WERI-Rb-1 (cell line): ENCODE data around the gene MRGPRE.
A peak's percentile ranks its signal among the peaks of the same experiment; 100 is the strongest.

Experiments used
- DNase-seq: peaks from one replicate; pipeline ENCODE4 v3.0.0-alpha.2; 2020
- H3K27ac ChIP-seq: fragments of 250-450 bp; sonication (Bioruptor Pico); 2 replicates; pipeline ENCODE4 v1.5.1; 2020; ENCODE audit warnings: mild to moderate bottlenecking, moderate library complexity
- H3K27me3 ChIP-seq: fragments of 250-450 bp; sonication (Bioruptor Pico); 2 replicates; pipeline ENCODE4 v1.5.1; 2021; ENCODE audit warnings: mild to moderate bottlenecking, low read depth, moderate library complexity; ENCODE audit not compliant: insufficient read depth, severe bottlenecking
- H3K36me3 ChIP-seq: fragments of 250-450 bp; sonication (Bioruptor Pico); 2 replicates; pipeline ENCODE4 v1.5.1; 2020; ENCODE audit warnings: mild to moderate bottlenecking, moderate library complexity
- H3K4me3 ChIP-seq: 2 replicates; pipeline ENCODE4 v1.5.1; 2011; ENCODE audit warnings: low read depth, mild to moderate bottlenecking, control low read depth, low read length
- H3K9me3 ChIP-seq: fragments of 250-450 bp; sonication (Bioruptor Pico); 2 replicates; pipeline ENCODE4 v1.5.1; 2021; ENCODE audit warnings: mild to moderate bottlenecking, moderate library complexity; ENCODE audit not compliant: severe bottlenecking
- CTCF ChIP-seq: IDR thresholded peaks from 2 replicates; pipeline ENCODE4 v1.5.1; 2011; ENCODE audit warnings: low read depth, mild to moderate bottlenecking, control low read depth, inconsistent platforms, low read length

Gene MRGPRE

GRCh38 chr11:3205261-3206155 is 26.7 kb downstream of the MRGPRE start:
- H3K27me3 ChIP-seq, result peaks cover 6% of the 10 kb centered on the region
- peaks cover 2% of the 10 kb centered on the region for H3K9me3 ChIP-seq
- H3K4me3 ChIP-seq, result no peak overlapping the region
- H3K27ac ChIP-seq, result no peak overlapping the region
- TF ChIP-seq CTCF, result no peak
- no peaks in the 10 kb centered on the region for H3K36me3 ChIP-seq
- DNase-seq, result no peak

GRCh38 chr11:3204141-3205015 is 27.8 kb downstream of the MRGPRE start:
- no peak for DNase-seq
- Histone ChIP-seq H3K36me3 (no peaks in the 10 kb centered on the region), H3K27ac (no peak overlapping the region), H3K27me3 (peaks cover 6% of the 10 kb centered on the region), H3K9me3 (no peaks in the 10 kb centered on the region), H3K4me3 (no peak overlapping the region)
- no peak for TF ChIP-seq CTCF

- peaks cover 6% of the 10 kb centered on the region for H3K27me3 ChIP-seq
Measured at GRCh38 chr11:3203221-3204043, 28.8 kb downstream of the MRGPRE start.

GRCh38 chr11:3202759-3203158 is 29.5 kb downstream of the MRGPRE start:
- H3K4me3 ChIP-seq, result no peak overlapping the region
- peak; percentile 1 for DNase-seq
- no peaks in the 10 kb centered on the region for H3K9me3 ChIP-seq
- H3K36me3 ChIP-seq, result no peaks in the 10 kb centered on the region
- TF ChIP-seq CTCF, result no peak
- peaks cover 6% of the 10 kb centered on the region for H3K27me3 ChIP-seq
- no peak overlapping the region for H3K27ac ChIP-seq

More at GRCh38 chr11:3203221-3204043, 28.8 kb downstream of the MRGPRE start:
- no peak overlapping the region for H3K4me3 ChIP-seq
- 0 out of 2 replicates have a peak, but pooled peaks have one; percentile 12 for TF ChIP-seq CTCF
- H3K9me3 ChIP-seq, result no peaks in the 10 kb centered on the region
- no peak overlapping the region for H3K27ac ChIP-seq
- DNase-seq, result peak; percentile 41
- H3K36me3 ChIP-seq, result no peaks in the 10 kb centered on the region

GRCh38 chr11:3202305-3202704 is 29.9 kb downstream of the MRGPRE start:
- no peak for TF ChIP-seq CTCF

More at GRCh38 chr11:3202305-3202704, 29.9 kb downstream of the MRGPRE start:
- H3K9me3 ChIP-seq, result no peaks in the 10 kb centered on the region
- H3K27ac ChIP-seq, result no peak overlapping the region
- H3K36me3 ChIP-seq, result no peaks in the 10 kb centered on the region
- no peak overlapping the region for H3K4me3 ChIP-seq
- peaks cover 6% of the 10 kb centered on the region for H3K27me3 ChIP-seq
- DNase-seq, result no peak
